Common myeloid progenitor, CD34-positive (primary cell): ENCODE results near the gene FAM163B.

Experiments
- CTCF ChIA-PET: fragments of 350-600 bp; sonication (Branson Sonifier 250); formaldehyde crosslinking; loops from one replicate; lab custom pipeline; 2021; ENCODE audit warnings: antibody characterized with exemption; lab: Charles Lee
- POLR2A ChIA-PET: fragments of 350-600 bp; sonication (Branson Sonifier 250); formaldehyde crosslinking; loops from one replicate; lab custom pipeline; 2021; ENCODE audit warnings: antibody characterized with exemption; lab: Charles Lee
- DNase-seq, 3 donors: peaks; one replicate each; pipeline versions ENCODE4 v3.0.0 to v3.0.0-alpha.2; 2013
- H3K27ac ChIP-seq, 2 experiments: 1 replicate in 1 of 2; 2 replicates in 1 of 2; pipeline ENCODE4 v1.7.0; 2013; ENCODE audit warnings: inconsistent platforms in 2 of 2, low read length in 2 of 2, mild to moderate bottlenecking in 2 of 2, low read depth in 1 of 2, moderate library complexity in 1 of 2; ENCODE audit not compliant: severe bottlenecking in 2 of 2, insufficient read depth in 1 of 2, poor library complexity in 1 of 2
- H3K27me3 ChIP-seq, 5 experiments: replicated peaks in 2 of 5; 1 replicate in 3 of 5; 2 replicates in 2 of 5; pipeline versions ENCODE4 v1.6.1 to v1.7.0; 2013; ENCODE audit warnings: low read length in 4 of 5, mild to moderate bottlenecking in 2 of 5, moderate library complexity in 2 of 5, inconsistent platforms in 1 of 5; ENCODE audit not compliant: insufficient read depth in 5 of 5, control insufficient read depth in 4 of 5
- H3K36me3 ChIP-seq, 4 experiments: 1 replicate in 2 of 4; 2 replicates in 2 of 4; pipeline versions ENCODE4 v1.6.1 to v1.7.0; 2013; ENCODE audit warnings: low read length in 3 of 4, control low read depth in 1 of 4, mild to moderate bottlenecking in 1 of 4; ENCODE audit not compliant: control insufficient read depth in 4 of 4, insufficient read depth in 4 of 4
- H3K4me1 ChIP-seq, 4 experiments: 1 replicate in 3 of 4; 2 replicates in 1 of 4; pipeline versions ENCODE4 v1.6.1 to v1.7.1; 2013; ENCODE audit warnings: low read length in 3 of 4, mild to moderate bottlenecking in 3 of 4, control low read depth in 1 of 4, inconsistent platforms in 1 of 4, moderate library complexity in 1 of 4; ENCODE audit not compliant: control insufficient read depth in 4 of 4, insufficient read depth in 4 of 4; ENCODE audit errors: control extremely low read depth in 1 of 4
- H3K4me3 ChIP-seq, 7 experiments: 1 replicate in 4 of 7; 2 replicates in 3 of 7; pipeline versions ENCODE4 v1.5.1 to v1.7.0; 2013; ENCODE audit warnings: mild to moderate bottlenecking in 7 of 7, low read length in 6 of 7, moderate library complexity in 6 of 7, inconsistent platforms in 2 of 7, low read depth in 2 of 7, control low read depth in 1 of 7; ENCODE audit not compliant: insufficient read depth in 4 of 7, control insufficient read depth in 1 of 7; ENCODE audit errors: extremely low read depth in 1 of 7
- H3K9me3 ChIP-seq, 5 experiments: 1 replicate in 4 of 5; 2 replicates in 1 of 5; pipeline versions ENCODE4 v1.6.1 to v1.7.1; 2013; ENCODE audit warnings: low read length in 4 of 5, mild to moderate bottlenecking in 2 of 5, inconsistent platforms in 1 of 5, low read depth in 1 of 5, moderate library complexity in 1 of 5; ENCODE audit not compliant: control insufficient read depth in 4 of 5, insufficient read depth in 2 of 5; ENCODE audit errors: control extremely low read depth in 1 of 5
- WGBS: methylation state at CpG from one replicate; pipeline ENCODE4 v1.1.5; 2013; ENCODE audit not compliant: insufficient coverage; 5-methylcytosine and 5-hydroxymethylcytosine counted together

The FAM163B gene

GRCh38 chr9:133562611-133563290, 46.4 kb downstream of the FAM163B start:
- POLR2A ChIA-PET: no interaction called here
- Histone ChIP-seq H3K4me1 (peaks cover 0 to 15% (median 12%) of the 10 kb centered on the region in 4 experiments), H3K4me3 (no peak overlapping the region), H3K27me3 (peaks cover 0 to 14% (median 2%) of the 10 kb centered on the region in 5 experiments), H3K36me3 (no peaks in the 10 kb centered on the region), H3K9me3 (no peaks in the 10 kb centered on the region), H3K27ac (no peak overlapping the region)
- WGBS: 95% methylated on average over 45 of the region's 54 CpGs
- CTCF ChIA-PET: no interaction called here
- DNase-seq: no peak

- peaks cover 0 to 16% (median 2%) of the 10 kb centered on the region in 5 experiments for H3K27me3 ChIP-seq
- no peaks in the 10 kb centered on the region for H3K9me3 ChIP-seq
- H3K4me3 ChIP-seq: no peak overlapping the region
- no peak overlapping the region for H3K27ac ChIP-seq
- peaks cover 0 to 22% (median 15%) of the 10 kb centered on the region in 4 experiments for H3K4me1 ChIP-seq
- ChIA-PET POLR2A (no interaction called here), CTCF (no interaction called here)
- WGBS: 90% methylated on average over 14 of the region's 32 CpGs
- no peaks in the 10 kb centered on the region for H3K36me3 ChIP-seq
- no peak for DNase-seq
Observed at GRCh38 chr9:133561976-133562554, 47.1 kb downstream of the FAM163B start.

- H3K27ac ChIP-seq: no peak overlapping the region
- ChIA-PET POLR2A (no interaction called here), CTCF (no interaction called here)
- no peak for DNase-seq
- H3K4me3 ChIP-seq: no peak overlapping the region
- no peaks in the 10 kb centered on the region for H3K9me3 ChIP-seq
- WGBS: 99% methylated on average over 22 of the region's 22 CpGs
- peaks cover 0 to 23% (median 15%) of the 10 kb centered on the region in 4 experiments for H3K4me1 ChIP-seq
- no peaks in the 10 kb centered on the region for H3K36me3 ChIP-seq
- H3K27me3 ChIP-seq: peaks cover 0 to 16% (median 5%) of the 10 kb centered on the region in 5 experiments
Observed at GRCh38 chr9:133560944-133561343, 48.2 kb downstream of the FAM163B start.

GRCh38 chr9:133560311-133560710, 48.9 kb downstream of the FAM163B start:
- Histone ChIP-seq H3K4me3 (no peak overlapping the region), H3K4me1 (peaks cover 0 to 23% (median 15%) of the 10 kb centered on the region in 4 experiments), H3K27ac (no peak overlapping the region), H3K36me3 (no peaks in the 10 kb centered on the region), H3K9me3 (no peaks in the 10 kb centered on the region), H3K27me3 (peaks cover 0 to 13% (median 5%) of the 10 kb centered on the region in 5 experiments)
- ChIA-PET POLR2A (no interaction called here), CTCF (no interaction called here)
- 99% methylated on average over 14 of the region's 15 CpGs for WGBS
- no peak for DNase-seq

- peaks cover 0 to 3% (median 0%) of the 10 kb centered on the region in 5 experiments for H3K27me3 ChIP-seq
- peak overlapping the region in 3 of 7 experiments; percentile 4 to 52 (median 16) for H3K4me3 ChIP-seq
- H3K4me1 ChIP-seq: peaks cover 0 to 23% (median 15%) of the 10 kb centered on the region in 4 experiments
- no peak overlapping the region for H3K27ac ChIP-seq
- H3K36me3 ChIP-seq: no peaks in the 10 kb centered on the region
- POLR2A ChIA-PET: no interaction called here
- H3K9me3 ChIP-seq: no peaks in the 10 kb centered on the region
- CTCF ChIA-PET: interaction anchor here (1.0 to 1.3 kb wide), 2 partner anchors 20 to 25 kb away, joined by 3 read pairs; no protein-coding TSS in a partner anchor
- whole genome bisulfite sequencing: 7% methylated on average over 29 of the region's 31 CpGs
- DNase-seq: peak; percentile 39 to 84 (median 75)
Observed at GRCh38 chr9:133558191-133559126, 50.7 kb downstream of the FAM163B start.

GRCh38 chr9:133557581-133557980, 51.6 kb downstream of the FAM163B start:
- peaks cover 0 to 23% (median 15%) of the 10 kb centered on the region in 4 experiments for H3K4me1 ChIP-seq
- no peaks in the 10 kb centered on the region for H3K36me3 ChIP-seq
- H3K4me3 ChIP-seq: no peak overlapping the region
- CTCF ChIA-PET: no interaction called here
- no peak for DNase-seq
- no peak overlapping the region for H3K27ac ChIP-seq
- 99% methylated on average over 7 of the region's 9 CpGs for WGBS
- H3K9me3 ChIP-seq: no peaks in the 10 kb centered on the region
- H3K27me3 ChIP-seq: peaks cover 0 to 3% (median 0%) of the 10 kb centered on the region in 5 experiments
- POLR2A ChIA-PET: no interaction called here
